CD4-positive, alpha-beta memory T cell (primary cell): ENCODE results near the gene CNPY4. TPM values are rescaled to one million over a fixed set of nuclear protein-coding genes. Genes with fewer than 3 reads are reported as not detected.

Experiments
- CTCF ChIA-PET: fragments of 350-600 bp; sonication (Branson Sonifier 250); formaldehyde crosslinking; loops from one replicate; lab custom pipeline; 2021; ENCODE audit warnings: inconsistent platforms; ENCODE audit not compliant: partially characterized antibody; lab: Charles Lee
- POLR2A ChIA-PET: fragments of 350-600 bp; sonication (Branson Sonifier 250); formaldehyde crosslinking; loops from one replicate; lab custom pipeline; 2021; ENCODE audit not compliant: partially characterized antibody; lab: Charles Lee
- DNase-seq, 5 donors: peaks; one replicate each; pipeline versions ENCODE4 v3.0.0 to v3.0.0-alpha.2; 2020 to 2022; ENCODE audit warnings: mixed read lengths in 1 of 5
- H3K27ac ChIP-seq: one replicate; pipeline ENCODE4 v1.7.0; 2013; ENCODE audit warnings: low read depth, low read length
- H3K27me3 ChIP-seq: 2 replicates; pipeline ENCODE4 v1.7.0; 2013; ENCODE audit warnings: mild to moderate bottlenecking, low read length, moderate library complexity; ENCODE audit not compliant: insufficient read depth
- H3K36me3 ChIP-seq: 2 replicates; pipeline ENCODE4 v1.7.0; 2013; ENCODE audit warnings: mild to moderate bottlenecking, low read length, moderate library complexity; ENCODE audit not compliant: insufficient read depth
- H3K4me1 ChIP-seq: 2 replicates; pipeline ENCODE4 v1.7.0; 2013; ENCODE audit warnings: mild to moderate bottlenecking, low read length, moderate library complexity; ENCODE audit not compliant: insufficient read depth
- H3K4me3 ChIP-seq, 2 donors: one replicate each; pipeline ENCODE4 v1.7.0; 2013; ENCODE audit warnings: low read length in 2 of 2, mild to moderate bottlenecking in 1 of 2
- H3K9me3 ChIP-seq, 2 donors: one replicate each; pipeline ENCODE4 v1.7.0; 2013; ENCODE audit warnings: low read length in 2 of 2, control low read depth in 1 of 2; ENCODE audit not compliant: control insufficient read depth in 1 of 2
- H3K27ac Mint-ChIP-seq, 7 donors: one replicate each; pipeline ENCODE4 v1.8.0; 2020 to 2021; ENCODE audit warnings: mixed read lengths in 7 of 7, mild to moderate bottlenecking in 6 of 7, inconsistent platforms in 3 of 7, moderate library complexity in 3 of 7
- H3K27me3 Mint-ChIP-seq, 2 donors: one replicate each; pipeline ENCODE4 v1.8.0; 2020 to 2021; ENCODE audit warnings: mixed read lengths in 2 of 2
- H3K36me3 Mint-ChIP-seq, 2 donors: one replicate each; pipeline ENCODE4 v1.8.0; 2020 to 2021; ENCODE audit warnings: mixed read lengths in 2 of 2, inconsistent platforms in 1 of 2, mild to moderate bottlenecking in 1 of 2
- H3K4me1 Mint-ChIP-seq, 4 donors: one replicate each; pipeline ENCODE4 v1.8.0; 2020 to 2021; ENCODE audit warnings: mixed read lengths in 4 of 4, mild to moderate bottlenecking in 1 of 4
- H3K4me3 Mint-ChIP-seq, 8 donors: one replicate each; pipeline ENCODE4 v1.8.0; 2020 to 2021; ENCODE audit warnings: mixed read lengths in 8 of 8, mild to moderate bottlenecking in 7 of 8, moderate library complexity in 6 of 8, inconsistent platforms in 3 of 8
- H3K9me3 Mint-ChIP-seq, 8 donors: one replicate each; pipeline ENCODE4 v1.8.0; 2020 to 2021; ENCODE audit warnings: mixed read lengths in 8 of 8, mild to moderate bottlenecking in 5 of 8, inconsistent platforms in 3 of 8, moderate library complexity in 1 of 8
- intact Hi-C: fragments of 100-400 bp; cut with micrococcal nuclease; formaldehyde crosslinking; loops from one replicate; pipeline ENCODE4 v1.15.1; 2023
- polyA plus RNA-seq, 2 donors: library from polyadenylated mRNA; unstranded; fragments of 300-500 nt; fragmentation: Illumina TruSeq; gene quantifications; one replicate each; pipeline ENCODE4 v1.2.3, GENCODE V29; 2021
- total RNA-seq, 2 experiments: library from RNA; stranded (reverse); gene quantifications; one replicate each; pipeline ENCODE4 v1.2.3, GENCODE V29; 2021

The CNPY4 gene
- total and polyA plus RNA-seq, 4 experiments from 2014 or later: 14.8 to 69.8 (median 46.9) TPM

DNA sequence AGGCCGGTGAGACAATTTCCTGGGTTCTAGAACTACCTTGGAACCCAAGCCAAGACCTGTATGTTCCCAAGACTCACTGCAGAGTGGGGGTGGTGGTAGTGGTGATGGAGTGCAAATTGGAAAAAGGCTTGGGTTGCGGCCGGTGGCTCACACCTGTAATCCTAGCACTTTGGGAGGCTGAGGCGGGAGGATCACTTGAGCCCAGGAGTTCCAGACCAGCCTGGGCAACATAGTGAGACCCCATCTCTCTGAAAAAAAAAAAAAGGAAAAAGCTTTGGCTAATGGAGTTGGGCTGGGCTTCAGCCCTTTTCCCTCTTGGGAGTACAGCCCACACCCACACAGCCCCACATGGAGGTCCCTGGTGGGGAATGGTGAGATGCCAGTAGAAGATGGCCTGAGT is 13.9 kb upstream of the CNPY4 start:
- H3K9me3 Mint-ChIP-seq: no peaks in the 10 kb centered on the region
- ChIA-PET POLR2A (interaction anchor here (0.8 to 8.2 kb wide), 3 partner anchors 9 to 18 kb away, joined by 3 to 175 read pairs (median 4); partner anchors contain the start of genes CNPY4 and MBLAC1), CTCF (interaction anchor here (0.6 to 1.5 kb wide), 2 partner anchors 25 to 77 kb away, joined by 3 read pairs; no protein-coding TSS in a partner anchor)
- H3K4me3 ChIP-seq: no peak overlapping the region
- H3K36me3 ChIP-seq: peaks cover 23% of the 10 kb centered on the region
- H3K27ac Mint-ChIP-seq: peak overlapping the region in 1 of 7 donors; percentile 19
- H3K4me3 Mint-ChIP-seq: no peak overlapping the region
- no peak for DNase-seq
- no peaks in the 10 kb centered on the region for H3K9me3 ChIP-seq
- H3K36me3 Mint-ChIP-seq: peaks cover 21 to 47% of the 10 kb centered on the region in 2 donors
- no peak overlapping the region for H3K27ac ChIP-seq
- no peaks in the 10 kb centered on the region for H3K27me3 ChIP-seq
- peaks cover 8% of the 10 kb centered on the region for H3K4me1 ChIP-seq
- peaks cover 3 to 18% (median 11%) of the 10 kb centered on the region in 4 donors for H3K4me1 Mint-ChIP-seq
- intact Hi-C loops: no loop called here
- peaks cover 0 to under 1% of the 10 kb centered on the region in 2 donors for H3K27me3 Mint-ChIP-seq

DNA sequence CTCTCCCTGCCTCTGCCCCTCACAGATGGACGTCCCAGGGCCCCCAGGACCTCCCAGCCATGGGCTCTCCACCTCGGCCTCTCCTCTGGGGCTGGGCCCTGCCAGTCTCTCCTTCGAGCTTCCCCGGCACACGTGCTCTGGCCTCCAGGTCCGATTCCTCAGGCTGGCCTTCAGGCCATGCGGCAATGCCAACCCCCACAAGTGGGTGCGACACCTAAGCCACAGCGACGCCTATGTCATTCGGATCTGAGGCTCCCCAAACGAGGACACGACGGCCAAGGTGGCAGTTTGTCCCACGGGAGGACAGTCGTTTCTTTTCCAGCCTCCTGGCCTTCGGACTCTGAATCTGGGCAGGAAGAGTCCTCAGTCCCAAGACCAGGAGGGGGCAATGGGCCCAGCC is 12.8 kb upstream of the CNPY4 start:
- no peaks in the 10 kb centered on the region for H3K27me3 Mint-ChIP-seq
- Histone ChIP-seq H3K9me3 (no peaks in the 10 kb centered on the region), H3K4me3 (no peak overlapping the region), H3K36me3 (peaks cover 32% of the 10 kb centered on the region), H3K27me3 (no peaks in the 10 kb centered on the region), H3K4me1 (peaks cover 8% of the 10 kb centered on the region), H3K27ac (no peak overlapping the region)
- DNase-seq: no peak
- peaks cover 3 to 15% (median 6%) of the 10 kb centered on the region in 4 donors for H3K4me1 Mint-ChIP-seq
- H3K9me3 Mint-ChIP-seq: no peaks in the 10 kb centered on the region
- no peak overlapping the region for H3K4me3 Mint-ChIP-seq
- ChIA-PET CTCF (no interaction called here), POLR2A (interaction anchor here (8.2 kb wide), 1 partner anchor 17 kb away, joined by 175 read pairs; the partner anchor contains the start of genes CNPY4 and MBLAC1)
- peaks cover 29 to 46% of the 10 kb centered on the region in 2 donors for H3K36me3 Mint-ChIP-seq
- H3K27ac Mint-ChIP-seq: no peak overlapping the region
- intact Hi-C loops: no loop called here

DNA sequence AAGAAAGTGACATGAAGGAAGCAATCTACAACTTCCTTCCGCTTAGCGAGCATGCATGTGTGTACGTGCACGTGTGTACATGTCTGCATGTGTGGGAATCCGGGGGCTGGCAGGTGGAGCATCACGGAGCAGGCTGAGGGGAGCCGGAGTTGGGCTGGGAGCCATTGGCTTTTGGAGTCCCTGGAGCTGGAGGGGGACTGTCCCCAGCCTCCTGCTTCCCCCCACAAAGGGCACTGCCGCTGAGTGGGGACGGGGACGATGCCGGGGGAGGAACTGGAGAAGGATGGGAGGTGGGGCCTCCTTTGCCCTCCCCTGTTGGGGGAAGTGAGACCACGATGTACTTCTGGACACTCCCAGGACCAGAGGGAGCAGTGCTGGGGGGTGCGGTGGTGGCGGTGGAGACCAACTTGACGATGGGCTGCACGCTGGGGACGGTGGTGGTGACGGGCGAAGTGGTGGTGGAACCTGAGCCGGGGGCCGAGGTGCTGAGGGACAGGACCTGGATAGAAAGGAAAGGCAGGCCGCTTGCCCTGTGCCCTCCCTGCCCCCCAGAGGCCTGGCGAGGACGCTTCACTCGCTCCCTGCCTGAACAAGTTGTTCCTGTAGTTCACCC is 12.2 kb upstream of the CNPY4 start:
- Mint-ChIP-seq H3K27ac (no peak overlapping the region), H3K27me3 (no peaks in the 10 kb centered on the region), H3K9me3 (no peaks in the 10 kb centered on the region), H3K4me3 (no peak overlapping the region), H3K4me1 (peaks cover 3 to 14% (median 5%) of the 10 kb centered on the region in 4 donors), H3K36me3 (peaks cover 32 to 51% of the 10 kb centered on the region in 2 donors)
- DNase-seq: no peak
- Histone ChIP-seq H3K4me3 (no peak overlapping the region), H3K27ac (no peak overlapping the region), H3K36me3 (peaks cover 37% of the 10 kb centered on the region), H3K27me3 (no peaks in the 10 kb centered on the region), H3K9me3 (no peaks in the 10 kb centered on the region), H3K4me1 (peaks cover 3% of the 10 kb centered on the region)
- ChIA-PET POLR2A (no interaction called here), CTCF (interaction anchor here (1.0 kb wide), 1 partner anchor 116 kb away, joined by 3 read pairs; no protein-coding TSS in a partner anchor)
- intact Hi-C loops: no loop called here

- Mint-ChIP-seq H3K27me3 (no peaks in the 10 kb centered on the region), H3K9me3 (no peaks in the 10 kb centered on the region), H3K27ac (peak overlapping the region in 1 of 7 donors; percentile 25), H3K4me1 (peaks cover 0 to 8% (median under 1%) of the 10 kb centered on the region in 4 donors), H3K4me3 (no peak overlapping the region), H3K36me3 (peaks cover 33 to 56% of the 10 kb centered on the region in 2 donors)
- intact Hi-C loops: no loop called here
- peaks cover 37% of the 10 kb centered on the region for H3K36me3 ChIP-seq
- H3K4me3 ChIP-seq: no peak overlapping the region
- no peaks in the 10 kb centered on the region for H3K27me3 ChIP-seq
- H3K9me3 ChIP-seq: no peaks in the 10 kb centered on the region
- ChIA-PET CTCF (interaction anchor here (1.0 kb wide), 1 partner anchor 117 kb away, joined by 3 read pairs; no protein-coding TSS in a partner anchor), POLR2A (no interaction called here)
- DNase-seq: no peak
- no peak overlapping the region for H3K27ac ChIP-seq
- no peaks in the 10 kb centered on the region for H3K4me1 ChIP-seq
Measured at GRCh38 chr7:100107890-100108289, 11.5 kb upstream of the CNPY4 start.

GRCh38 chr7:100109521-100110163 is 9.8 kb upstream of the CNPY4 start:
- intact Hi-C loops: no loop called here
- H3K4me3 Mint-ChIP-seq: no peak overlapping the region
- H3K36me3 Mint-ChIP-seq: peaks cover 33 to 55% of the 10 kb centered on the region in 2 donors
- no peak for DNase-seq
- no peaks in the 10 kb centered on the region for H3K9me3 Mint-ChIP-seq
- no peaks in the 10 kb centered on the region for H3K4me1 Mint-ChIP-seq
- no peak overlapping the region for H3K27ac Mint-ChIP-seq
- Histone ChIP-seq H3K4me1 (no peaks in the 10 kb centered on the region), H3K4me3 (no peak overlapping the region), H3K36me3 (peaks cover 44% of the 10 kb centered on the region), H3K27ac (no peak overlapping the region), H3K27me3 (no peaks in the 10 kb centered on the region), H3K9me3 (no peaks in the 10 kb centered on the region)
- ChIA-PET CTCF (no interaction called here), POLR2A (interaction anchor here (0.6 kb wide), 2 partner anchors 44 to 54 kb away, joined by 3 read pairs; no protein-coding TSS in a partner anchor)
- H3K27me3 Mint-ChIP-seq: no peaks in the 10 kb centered on the region

- no peaks in the 10 kb centered on the region for H3K27me3 ChIP-seq
- ChIA-PET CTCF (interaction anchor here (1.9 kb wide), 1 partner anchor 22 kb away, joined by 5 read pairs; no protein-coding TSS in a partner anchor), POLR2A (interaction anchor here (5.6 kb wide), 1 partner anchor 11 kb away, joined by 20 read pairs; the partner anchor contains the start of genes AP4M1 and MCM7)
- H3K36me3 ChIP-seq: peaks cover 44% of the 10 kb centered on the region
- H3K4me3 ChIP-seq: no peak overlapping the region
- Mint-ChIP-seq H3K4me1 (peaks cover 0 to 4% (median 0%) of the 10 kb centered on the region in 4 donors), H3K9me3 (no peaks in the 10 kb centered on the region), H3K27me3 (no peaks in the 10 kb centered on the region), H3K27ac (no peak overlapping the region), H3K36me3 (peaks cover 33 to 56% of the 10 kb centered on the region in 2 donors), H3K4me3 (no peak overlapping the region)
- intact Hi-C loops: no loop called here
- DNase-seq: no peak
- no peaks in the 10 kb centered on the region for H3K9me3 ChIP-seq
- H3K27ac ChIP-seq: no peak overlapping the region
- no peaks in the 10 kb centered on the region for H3K4me1 ChIP-seq
Measured at GRCh38 chr7:100111156-100111555, 8.3 kb upstream of the CNPY4 start.

- Histone ChIP-seq H3K27ac (no peak overlapping the region), H3K4me1 (no peaks in the 10 kb centered on the region), H3K9me3 (no peaks in the 10 kb centered on the region), H3K27me3 (no peaks in the 10 kb centered on the region), H3K36me3 (peaks cover 41% of the 10 kb centered on the region), H3K4me3 (no peak overlapping the region)
- intact Hi-C loops: no loop called here
- ChIA-PET POLR2A (interaction anchor here (1.3 to 5.6 kb wide), 2 partner anchors 9 to 11 kb away, joined by 3 to 20 read pairs; partner anchors contain the start of genes AP4M1 and MCM7), CTCF (interaction anchor here (1.9 to 2.0 kb wide), 2 partner anchors 21 to 22 kb away, joined by 5 to 6 read pairs; no protein-coding TSS in a partner anchor)
- no peak for DNase-seq
- Mint-ChIP-seq H3K4me1 (peaks cover 0 to 4% (median 1%) of the 10 kb centered on the region in 4 donors), H3K27me3 (no peaks in the 10 kb centered on the region), H3K4me3 (no peak overlapping the region), H3K9me3 (no peaks in the 10 kb centered on the region), H3K36me3 (peaks cover 31 to 55% of the 10 kb centered on the region in 2 donors), H3K27ac (no peak overlapping the region)
Measured at GRCh38 chr7:100111914-100112313, 7.5 kb upstream of the CNPY4 start.
